Mammary epithelial cell (primary cell): ENCODE results near the gene NRDC.

ENCODE experiments used
- CTCF ChIP-seq, 2 donors: IDR thresholded peaks in 1 of 2; conservative IDR thresholded peaks in 1 of 2; 2 replicates each; pipeline ENCODE4 v1.5.1; 2011 to 2012; ENCODE audit warnings: inconsistent platforms in 2 of 2, low read length in 2 of 2, mild to moderate bottlenecking in 2 of 2, control low read depth in 1 of 2, low read depth in 1 of 2; ENCODE audit not compliant: insufficient read depth in 1 of 2; ENCODE audit errors: extremely low read depth in 1 of 2
- EZH2 ChIP-seq: IDR thresholded peaks from 2 replicates; pipeline ENCODE4 v1.6.1; 2012; ENCODE audit warnings: low read length, inconsistent platforms, borderline replicate concordance

- TF ChIP-seq CTCF (conservative IDR thresholded peaks at IDR 0.05 in 1 of 2, IDR thresholded peaks at IDR 0.05 in 1 of 2; ENCODE audit: extremely low read depth in 1 of 2, insufficient read depth in 1 of 2, low read depth in 1 of 2, low read length in 2 of 2), result no peak
- TF ChIP-seq EZH2, result no peak
These were observed 18.8 kb downstream of the NRDC start for GRCh38 chr1:51859735-51860134.
